CD14-positive monocyte (primary cell): Measurements from ENCODE around the gene IGF2R. TPM values are rescaled to one million over a fixed set of nuclear protein-coding genes. Genes with fewer than 3 reads are reported as not detected.

Experiments
- DNase-seq, 3 donors: peaks; one replicate each; pipeline ENCODE4 v3.0.0-alpha.2; 2011 to 2022
- H2AFZ ChIP-seq: 2 replicates; pipeline ENCODE4 v1.6.0; 2012; ENCODE audit warnings: mild to moderate bottlenecking, low read depth, low read length, inconsistent platforms; ENCODE audit not compliant: insufficient read depth, poor library complexity, severe bottlenecking
- H3K27ac ChIP-seq, 2 donors: 1 replicate in 1 of 2; 2 replicates in 1 of 2; pipeline ENCODE4 v1.5.1; 2012 to 2013; ENCODE audit warnings: low read length in 2 of 2, control low read depth in 1 of 2, inconsistent platforms in 1 of 2, low read depth in 1 of 2, mild to moderate bottlenecking in 1 of 2
- H3K27me3 ChIP-seq, 2 donors: one replicate each; pipeline versions ENCODE4 v1.6.0 to v1.6.1; 2011 to 2013; ENCODE audit warnings: low read length in 2 of 2; ENCODE audit not compliant: control insufficient read depth in 2 of 2, insufficient read depth in 2 of 2
- H3K36me3 ChIP-seq, 2 donors: replicated peaks in 1 of 2; 1 replicate in 1 of 2; 2 replicates in 1 of 2; pipeline versions ENCODE4 v1.5.1 to v1.6.1; 2012 to 2013; ENCODE audit warnings: low read length in 2 of 2, control low read depth in 1 of 2, inconsistent platforms in 1 of 2, mild to moderate bottlenecking in 1 of 2; ENCODE audit not compliant: insufficient read depth in 2 of 2, control insufficient read depth in 1 of 2
- H3K4me1 ChIP-seq, 2 donors: 1 replicate in 1 of 2; 2 replicates in 1 of 2; pipeline versions ENCODE4 v1.5.1 to v1.6.1; 2012 to 2013; ENCODE audit warnings: low read length in 2 of 2, control low read depth in 1 of 2, inconsistent platforms in 1 of 2, mild to moderate bottlenecking in 1 of 2, moderate library complexity in 1 of 2; ENCODE audit not compliant: insufficient read depth in 2 of 2, control insufficient read depth in 1 of 2
- H3K4me2 ChIP-seq: replicated peaks from 2 replicates; pipeline ENCODE3; 2012; ENCODE audit warnings: low read length, moderate library complexity, mild to moderate bottlenecking; ENCODE audit not compliant: poor library complexity, severe bottlenecking; ENCODE audit errors: extremely low read depth
- H3K4me3 ChIP-seq, 3 experiments: fragments of 200-600 bp in 1 of 3; sonication (generic) in 1 of 3; replicated peaks in 1 of 3; 1 replicate in 2 of 3; 2 replicates in 1 of 3; pipeline ENCODE4 v1.5.1; 2011 to 2013; ENCODE audit warnings: low read length in 3 of 3, mild to moderate bottlenecking in 3 of 3, control low read depth in 2 of 3, low read depth in 2 of 3, inconsistent platforms in 1 of 3, moderate library complexity in 1 of 3
- H3K79me2 ChIP-seq: 2 replicates; pipeline ENCODE4 v1.6.0; 2012; ENCODE audit warnings: mild to moderate bottlenecking, control low read depth, inconsistent platforms, low read length, moderate library complexity; ENCODE audit not compliant: insufficient read depth
- H3K9ac ChIP-seq: 2 replicates; pipeline ENCODE4 v1.6.0; 2017; ENCODE audit warnings: low read length, mild to moderate bottlenecking; ENCODE audit not compliant: insufficient read depth, poor library complexity, severe bottlenecking
- H3K9me3 ChIP-seq, 2 donors: replicated peaks in 1 of 2; 1 replicate in 1 of 2; 2 replicates in 1 of 2; pipeline versions ENCODE4 v1.5.1 to v1.6.1; 2012 to 2013; ENCODE audit warnings: low read length in 2 of 2, control low read depth in 1 of 2; ENCODE audit not compliant: control insufficient read depth in 1 of 2, insufficient read depth in 1 of 2
- H4K20me1 ChIP-seq: 2 replicates; pipeline ENCODE4 v1.6.0; 2012; ENCODE audit warnings: mild to moderate bottlenecking, low read length, control low read depth, moderate library complexity; ENCODE audit not compliant: insufficient read depth
- H3K27ac Mint-ChIP-seq, 7 donors: one replicate each; pipeline ENCODE4 v1.8.0; 2020; ENCODE audit warnings: mild to moderate bottlenecking in 7 of 7, mixed read lengths in 7 of 7, moderate library complexity in 6 of 7, inconsistent platforms in 2 of 7
- H3K27me3 Mint-ChIP-seq, 3 donors: one replicate each; pipeline ENCODE4 v1.8.0; 2021 to 2022; ENCODE audit warnings: low read depth in 3 of 3, mild to moderate bottlenecking in 3 of 3, mixed read lengths in 3 of 3, moderate library complexity in 3 of 3, inconsistent platforms in 1 of 3
- H3K36me3 Mint-ChIP-seq, 2 donors: one replicate each; pipeline ENCODE4 v1.8.0; 2020; ENCODE audit warnings: mixed read lengths in 2 of 2, inconsistent platforms in 1 of 2, mild to moderate bottlenecking in 1 of 2
- H3K4me1 Mint-ChIP-seq: one replicate; pipeline ENCODE4 v1.8.0; 2020; ENCODE audit warnings: mild to moderate bottlenecking, mixed read lengths
- H3K4me3 Mint-ChIP-seq, 2 donors: one replicate each; pipeline ENCODE4 v1.8.0; 2020; ENCODE audit warnings: mild to moderate bottlenecking in 2 of 2, mixed read lengths in 2 of 2, moderate library complexity in 1 of 2
- H3K9me3 Mint-ChIP-seq, 7 donors: one replicate each; pipeline ENCODE4 v1.8.0; 2020 to 2022; ENCODE audit warnings: mixed read lengths in 7 of 7, mild to moderate bottlenecking in 6 of 7, moderate library complexity in 6 of 7, inconsistent platforms in 2 of 7
- CTCF ChIP-seq: fragments of 200-600 bp; IDR thresholded peaks from one replicate; pipeline ENCODE4 v1.8.0; 2022; ENCODE audit warnings: antibody characterized with exemption, mild to moderate bottlenecking
- WGBS: methylation state at CpG from one replicate; pipeline ENCODE4 v1.1.5; 2013; ENCODE audit warnings: missing lambda C conversion rate; ENCODE audit not compliant: insufficient coverage; 5-methylcytosine and 5-hydroxymethylcytosine counted together
- intact Hi-C, 2 donors: fragments of 100-400 bp; cut with micrococcal nuclease; formaldehyde crosslinking; loops; one replicate each; pipeline versions ENCODE4 v1.15.0 to v1.15.1; 2023
- polyA plus RNA-seq, 3 donors: library from polyadenylated mRNA; depleted of rRNA in 1 of 3; unstranded in 2 of 3; stranded (reverse) in 1 of 3; fragments of 300-500 nt in 2 of 3; fragments of >200 nt in 1 of 3; fragmentation: Illumina TruSeq in 2 of 3; gene quantifications; 1 replicate in 2 of 3; 2 replicates in 1 of 3; pipeline ENCODE4 v1.2.3, GENCODE V29; 2012 to 2021

Gene IGF2R
- polyA plus RNA-seq, 3 donors, result 6.9 to 44.8 (median 8.2) TPM

- no peak overlapping the region for H3K27ac ChIP-seq
- H3K9me3 Mint-ChIP-seq, result peaks cover 0 to 1% (median 0%) of the 10 kb centered on the region in 7 donors
- H3K4me3 Mint-ChIP-seq, result no peak overlapping the region
- intact Hi-C loops, result no loop called here
- H3K4me1 ChIP-seq, result no peaks in the 10 kb centered on the region
- no peak overlapping the region for H3K4me2 ChIP-seq
- 66% methylated on average over 3 of the region's 5 CpGs for WGBS
- H3K79me2 ChIP-seq, result no peaks in the 10 kb centered on the region
- H2AFZ ChIP-seq, result no peak overlapping the region
- no peak overlapping the region for H3K27ac Mint-ChIP-seq
- peaks cover 91 to 92% of the 10 kb centered on the region in 2 donors for H3K36me3 Mint-ChIP-seq
- no peaks in the 10 kb centered on the region for H3K27me3 ChIP-seq
- no peak for DNase-seq
- no peak overlapping the region for H3K4me3 ChIP-seq
- no peak overlapping the region for H3K9ac ChIP-seq
- H4K20me1 ChIP-seq, result peaks cover 99% of the 10 kb centered on the region
- peaks cover 78 to 97% of the 10 kb centered on the region in 2 donors for H3K36me3 ChIP-seq
- H3K4me1 Mint-ChIP-seq, result no peaks in the 10 kb centered on the region
- H3K27me3 Mint-ChIP-seq, result peaks cover 0 to 2% (median 2%) of the 10 kb centered on the region in 3 donors
- no peaks in the 10 kb centered on the region for H3K9me3 ChIP-seq
- TF ChIP-seq CTCF, result no peak
Observed at GRCh38 chr6:160039441-160039840, 70.6 kb downstream of the IGF2R start.

DNA sequence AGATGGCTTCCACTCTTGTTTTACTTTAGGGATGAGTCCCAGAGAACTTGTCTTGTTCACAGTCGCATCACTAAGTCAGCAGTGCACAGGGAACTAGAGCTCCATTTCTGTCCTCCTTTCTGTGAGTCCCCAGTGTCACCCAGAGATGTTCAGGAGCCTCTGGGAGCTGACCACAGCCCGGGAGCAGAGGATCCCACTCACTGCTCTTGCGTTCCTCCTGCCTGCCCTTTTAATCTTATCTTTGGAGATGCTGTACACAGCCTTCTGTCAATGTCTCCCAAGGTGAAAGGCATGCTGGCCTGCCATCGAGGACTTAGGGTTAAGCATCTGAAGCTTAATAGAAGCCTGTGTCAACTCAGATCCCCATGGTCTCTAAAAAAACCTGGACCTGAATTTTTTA is 71.2 kb downstream of the IGF2R start:
- Histone ChIP-seq H3K79me2 (no peaks in the 10 kb centered on the region), H3K36me3 (peaks cover 77 to 97% of the 10 kb centered on the region in 2 donors), H3K27me3 (no peaks in the 10 kb centered on the region), H3K4me3 (no peak overlapping the region), H3K27ac (no peak overlapping the region), H3K9me3 (no peaks in the 10 kb centered on the region), H2AFZ (no peak overlapping the region), H3K4me2 (no peak overlapping the region), H3K4me1 (no peaks in the 10 kb centered on the region), H4K20me1 (peaks cover 99% of the 10 kb centered on the region), H3K9ac (no peak overlapping the region)
- Mint-ChIP-seq H3K27ac (peak overlapping the region in 1 of 7 donors; percentile 40), H3K4me1 (no peaks in the 10 kb centered on the region), H3K36me3 (peaks cover 91 to 92% of the 10 kb centered on the region in 2 donors), H3K27me3 (peaks cover 0 to 2% (median 2%) of the 10 kb centered on the region in 3 donors), H3K4me3 (no peak overlapping the region), H3K9me3 (peaks cover 0 to 1% (median 0%) of the 10 kb centered on the region in 7 donors)
- intact Hi-C loops, result no loop called here
- 98% methylated on average over 4 of the region's 4 CpGs for WGBS
- DNase-seq, result no peak
- no peak for TF ChIP-seq CTCF
